GM11168 (cell line): ENCODE measurements around the gene ASXL2.

Source experiments
- in situ Hi-C: fragments of 300-500 bp; cut with MboI; formaldehyde crosslinking; loops from one replicate; pipeline ENCODE4 v1.12.0; 2022; ENCODE audit warnings: low sequenced_read_pairs; ENCODE audit not compliant: unreplicated experiment

Gene ASXL2

DNA sequence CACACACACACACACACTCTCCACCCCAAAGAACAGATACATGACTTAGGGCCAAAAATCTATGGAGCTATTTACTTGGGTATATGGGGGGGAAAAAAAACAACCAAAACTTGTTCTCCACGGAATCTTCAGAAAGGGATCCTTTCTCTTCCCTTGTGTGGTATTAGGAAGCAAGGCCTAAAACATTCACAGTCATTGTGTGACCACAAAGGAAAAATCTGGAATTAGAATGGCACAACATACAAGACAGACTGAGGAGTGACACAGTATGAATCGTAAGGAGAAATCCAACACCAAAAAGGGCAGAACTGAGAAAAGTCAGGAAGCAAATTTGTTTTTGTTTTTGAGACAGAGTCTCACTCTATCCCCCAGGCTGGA, 70.3 kb downstream of the ASXL2 start:
- in situ Hi-C loops = no loop called here

DNA sequence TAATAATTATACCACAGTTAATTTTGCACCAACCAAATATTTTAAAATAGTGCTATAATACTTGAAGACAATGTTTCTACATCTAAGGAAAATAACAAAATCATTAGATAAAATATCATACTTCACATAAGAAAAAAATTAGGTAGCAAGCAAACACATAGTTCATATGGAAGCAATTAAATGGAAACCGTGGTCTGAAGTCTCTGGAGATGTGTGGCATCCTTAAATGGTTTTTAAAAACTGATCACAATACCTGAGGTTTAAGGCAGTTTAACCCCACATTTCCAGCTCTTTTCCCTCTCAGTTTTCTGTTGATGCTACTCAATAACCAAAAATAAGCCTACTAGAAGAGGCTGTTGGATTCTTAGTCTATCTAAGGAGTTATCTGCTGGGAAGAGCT, 71.3 kb downstream of the ASXL2 start:
- in situ Hi-C loops = no loop called here

DNA sequence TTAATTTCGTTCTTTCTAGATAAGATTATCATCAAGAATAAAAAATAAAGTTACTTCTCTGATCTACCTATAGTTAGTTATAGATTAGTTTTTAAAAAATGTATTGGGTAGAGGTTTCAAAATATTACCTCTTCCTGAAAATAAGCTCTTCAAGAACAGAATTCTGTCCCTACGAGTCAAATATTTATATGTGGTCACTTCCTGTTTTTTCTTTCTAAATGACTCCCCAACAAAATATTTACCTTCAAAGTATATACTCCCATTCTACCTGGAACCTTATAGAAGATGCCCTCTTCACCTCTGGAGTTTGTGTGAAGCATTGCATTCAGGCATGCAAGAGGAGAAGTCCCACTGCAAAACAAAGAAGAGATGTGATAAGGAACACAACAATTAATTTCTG, 72.3 kb downstream of the ASXL2 start:
- in situ Hi-C loops = no loop called here

DNA sequence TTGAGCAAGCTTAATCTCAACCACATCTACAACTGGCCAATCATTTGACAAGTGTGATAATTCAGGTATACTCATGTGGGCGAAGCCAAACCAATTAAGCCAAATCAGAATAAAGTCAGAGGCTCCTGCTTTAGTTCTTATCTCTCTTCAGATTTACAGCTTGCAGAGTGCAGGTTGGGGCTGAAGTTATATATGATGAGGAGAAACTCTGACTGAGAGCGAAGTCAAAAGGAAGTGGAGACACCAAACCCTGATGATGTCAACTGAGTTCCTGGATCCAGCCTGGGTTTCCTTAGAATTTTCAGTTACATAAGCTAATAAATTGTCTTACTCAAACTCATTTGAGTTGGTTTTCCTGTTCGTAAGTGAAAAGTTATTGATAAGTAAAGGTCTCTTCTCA, 73.9 kb downstream of the ASXL2 start:
- in situ Hi-C loops = no loop called here

DNA sequence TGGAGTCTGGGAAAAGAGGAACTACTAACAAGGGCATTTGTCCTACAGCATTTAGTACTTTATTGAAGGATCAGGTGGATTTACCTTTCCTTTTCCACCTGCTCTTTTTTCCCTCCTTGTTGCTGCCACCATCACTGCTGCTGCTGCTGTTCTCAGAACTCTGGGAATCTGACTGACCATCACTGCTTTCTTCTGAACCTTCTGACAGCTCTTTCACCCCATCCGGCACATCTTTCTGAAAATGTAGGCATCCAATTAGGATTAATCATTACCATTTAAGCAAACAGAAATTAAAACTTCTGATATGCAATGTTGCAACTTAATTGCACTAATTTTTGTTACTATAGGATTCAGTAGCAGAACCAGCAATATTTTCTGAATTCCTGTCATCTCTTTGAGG, 79.0 kb downstream of the ASXL2 start:
- in situ Hi-C loops = no loop called here

DNA sequence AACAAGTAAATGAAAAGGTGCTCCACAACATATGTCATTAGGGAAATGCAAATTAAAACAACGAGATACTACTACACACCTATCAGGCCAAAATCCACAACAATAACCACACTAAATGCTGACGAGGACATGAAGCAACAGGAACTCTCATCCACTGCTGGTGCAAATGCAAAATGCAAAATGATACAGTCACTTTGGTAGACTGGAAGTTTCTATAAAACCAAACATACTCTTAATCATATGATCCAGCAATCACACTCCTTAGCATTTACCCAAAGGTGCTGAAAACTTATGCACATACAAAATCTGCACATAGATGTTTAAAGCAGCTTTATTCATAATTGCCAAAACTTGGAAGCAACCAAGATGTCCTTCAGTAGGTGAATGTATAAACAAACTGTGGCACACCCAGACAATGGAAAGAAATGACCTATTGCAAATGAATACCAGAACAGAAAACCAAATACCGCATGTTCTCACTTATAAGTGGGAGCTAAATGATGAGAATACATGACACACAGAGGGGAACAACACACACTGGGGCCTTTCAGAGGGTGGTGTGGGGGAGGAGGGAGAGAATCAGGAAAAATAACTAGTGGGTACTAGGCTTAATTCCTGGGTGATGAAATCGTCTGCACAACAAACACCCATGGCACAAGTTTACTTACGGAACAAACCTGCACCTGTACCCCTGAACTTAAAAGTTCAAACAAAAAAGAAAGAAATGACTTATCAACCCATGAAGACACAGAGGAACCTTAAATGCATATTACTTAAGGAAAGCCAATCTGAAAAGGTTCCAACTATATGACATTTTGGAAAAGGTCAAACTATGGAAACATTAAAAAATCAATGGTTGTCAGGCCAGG, 80.4 kb downstream of the ASXL2 start:
- in situ Hi-C loops = no loop called here

DNA sequence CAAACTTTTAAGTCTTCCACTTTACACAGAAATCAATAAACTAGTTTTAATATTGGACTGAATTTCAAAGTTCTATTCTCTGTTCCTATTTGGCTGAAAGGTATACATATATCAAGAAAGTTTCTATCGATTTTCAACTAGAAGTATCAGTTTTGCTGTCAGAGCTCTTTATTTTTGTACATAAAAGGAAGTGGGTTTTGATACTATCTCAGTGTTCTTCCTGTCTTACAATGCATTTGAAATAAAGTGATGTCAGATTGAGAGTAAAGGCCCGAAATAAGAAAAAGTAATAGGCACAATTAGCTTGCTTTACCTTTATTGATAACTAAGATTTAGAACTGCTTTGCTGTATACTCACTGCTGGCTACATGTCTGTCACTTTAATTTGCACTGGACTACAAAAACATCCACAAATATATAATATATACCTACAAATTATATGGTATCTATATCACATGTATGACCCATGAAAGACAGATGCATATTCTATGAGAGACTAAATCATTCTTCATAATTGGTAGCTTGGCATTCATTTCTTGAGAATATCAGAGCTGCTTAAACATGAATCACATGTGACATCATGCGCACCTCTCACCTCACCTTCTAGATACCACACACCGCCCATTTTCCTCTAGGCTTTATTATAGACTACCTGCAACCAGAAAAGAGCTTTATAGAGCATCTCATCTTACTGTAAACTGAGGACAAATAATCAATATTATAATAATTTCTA, 83.6 kb downstream of the ASXL2 start:
- in situ Hi-C loops = no loop called here

DNA sequence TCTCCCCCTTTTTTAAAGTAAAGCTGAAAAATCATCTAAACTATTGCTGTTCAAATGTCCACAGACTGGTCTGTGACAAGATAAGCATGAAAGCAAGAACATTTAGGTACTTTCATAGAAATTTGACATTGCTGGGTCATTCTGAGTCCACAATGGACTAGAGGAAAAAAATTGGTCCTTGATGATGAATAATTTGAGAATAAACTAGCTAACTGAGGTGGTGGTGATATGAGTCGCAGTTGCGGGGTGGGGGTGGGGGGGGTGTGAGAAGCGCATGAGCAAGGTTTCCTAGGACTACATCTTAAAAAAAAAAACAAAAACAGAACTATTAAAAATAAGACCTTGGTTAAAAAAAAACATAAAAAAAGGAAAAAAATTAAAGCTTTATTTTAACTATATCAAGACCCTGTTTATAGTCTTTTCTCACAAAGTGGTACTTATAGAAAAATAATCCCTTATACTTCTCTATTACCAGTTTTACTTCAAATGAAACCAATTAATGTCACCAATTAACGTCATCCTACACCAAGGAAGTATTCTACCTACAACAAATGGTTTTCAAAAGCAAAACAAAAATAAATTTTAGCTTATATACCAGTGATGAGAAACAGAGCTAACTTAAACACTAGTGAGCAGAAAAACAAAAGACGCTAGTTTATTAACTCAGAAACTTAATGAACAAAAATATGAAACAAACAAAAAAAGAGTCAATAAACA, 88.1 kb downstream of the ASXL2 start:
- in situ Hi-C loops = no loop called here

DNA sequence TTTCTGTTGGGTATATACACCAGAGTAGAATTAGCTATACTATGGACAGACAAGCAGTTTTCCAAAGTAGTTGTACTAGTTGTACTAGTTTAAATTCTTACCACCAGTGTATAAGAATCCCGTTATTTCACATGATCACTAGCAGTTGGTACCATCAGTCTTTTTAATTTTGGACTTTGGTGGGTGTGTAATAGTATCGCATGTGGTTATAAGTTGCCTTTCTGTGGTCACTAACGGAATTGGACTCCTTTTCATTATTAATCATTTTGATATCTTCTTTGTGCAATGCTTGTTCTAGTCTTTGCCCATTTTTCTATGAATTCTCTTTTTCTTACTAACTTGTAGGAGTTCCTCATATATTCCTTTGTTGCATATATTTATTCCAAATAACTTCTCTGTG, 89.8 kb downstream of the ASXL2 start:
- in situ Hi-C loops = no loop called here

DNA sequence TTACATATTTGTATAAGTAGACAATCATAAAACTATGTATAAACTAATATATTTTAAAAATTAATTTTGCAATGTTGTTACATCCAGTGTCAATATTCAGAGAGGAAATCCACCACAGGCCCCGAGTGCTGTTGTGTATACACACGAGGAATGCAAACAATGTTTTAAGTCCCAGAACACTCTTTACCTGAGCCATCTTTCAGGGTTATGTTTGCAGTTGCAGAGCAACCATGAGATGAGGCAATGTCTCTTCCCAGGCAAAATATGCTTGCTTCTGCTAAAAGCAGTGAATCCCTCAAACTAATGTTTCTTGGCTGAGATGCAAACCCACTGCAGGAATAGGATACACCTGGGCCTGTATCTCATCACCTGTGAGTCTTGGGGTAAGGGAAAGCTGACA, 91.3 kb downstream of the ASXL2 start:
- in situ Hi-C loops = no loop called here

DNA sequence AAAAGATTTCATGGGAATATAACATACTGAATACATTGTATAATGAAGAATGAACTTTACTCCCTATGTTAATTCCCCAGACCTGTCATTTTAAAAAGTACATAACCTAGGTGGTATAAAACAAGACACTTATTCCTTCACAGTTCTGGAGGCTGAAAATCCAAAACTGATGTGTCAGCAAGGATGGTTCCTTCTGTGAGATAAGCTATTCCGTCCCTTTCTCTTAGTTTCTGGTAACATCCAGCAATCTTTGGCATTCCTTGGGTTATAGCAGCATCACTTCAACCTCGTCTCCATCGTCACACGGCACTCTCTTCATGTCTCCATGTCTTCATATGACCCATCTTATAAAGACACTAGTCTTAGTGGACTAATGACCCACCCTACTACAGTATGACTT, 93.9 kb downstream of the ASXL2 start:
- in situ Hi-C loops = no loop called here

DNA sequence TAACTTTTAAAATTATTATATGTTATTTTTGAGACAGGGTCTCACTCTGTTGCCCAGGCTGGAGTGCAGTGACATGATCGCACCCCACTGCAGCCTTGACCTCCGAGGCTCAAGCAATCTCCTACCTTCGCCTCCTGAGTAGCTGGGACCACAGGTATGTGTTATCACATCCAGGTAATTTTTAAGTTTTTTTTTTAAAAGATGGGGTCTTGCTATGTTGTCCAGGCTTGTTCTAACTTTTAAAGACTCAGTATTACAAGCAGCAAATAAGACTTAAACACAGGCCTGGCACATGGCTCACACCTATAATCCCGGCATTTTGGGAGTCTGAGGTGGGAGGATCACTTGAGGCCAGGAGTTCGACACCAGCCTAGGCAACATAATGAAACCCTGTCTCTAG, 101.2 kb downstream of the ASXL2 start:
- in situ Hi-C loops = no loop called here

DNA sequence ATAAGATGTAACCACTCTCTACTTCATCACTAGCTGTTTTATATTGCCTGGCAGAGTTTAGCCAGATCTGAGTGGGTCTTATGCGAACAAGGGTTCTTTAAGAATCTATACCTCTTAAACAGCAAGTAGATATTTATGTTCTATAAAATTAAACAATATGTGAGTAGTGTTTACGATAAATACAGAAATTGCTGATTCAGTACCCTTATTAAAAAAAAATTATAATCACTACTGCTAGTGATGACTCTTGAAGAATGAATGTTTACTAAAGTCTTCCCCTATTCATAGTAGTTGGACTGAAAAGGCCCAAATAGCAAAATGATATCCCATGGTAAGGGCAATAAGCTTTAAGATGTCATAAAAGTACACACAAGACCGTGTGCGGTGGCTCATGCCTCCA, 106.2 kb downstream of the ASXL2 start:
- in situ Hi-C loops = no loop called here

DNA sequence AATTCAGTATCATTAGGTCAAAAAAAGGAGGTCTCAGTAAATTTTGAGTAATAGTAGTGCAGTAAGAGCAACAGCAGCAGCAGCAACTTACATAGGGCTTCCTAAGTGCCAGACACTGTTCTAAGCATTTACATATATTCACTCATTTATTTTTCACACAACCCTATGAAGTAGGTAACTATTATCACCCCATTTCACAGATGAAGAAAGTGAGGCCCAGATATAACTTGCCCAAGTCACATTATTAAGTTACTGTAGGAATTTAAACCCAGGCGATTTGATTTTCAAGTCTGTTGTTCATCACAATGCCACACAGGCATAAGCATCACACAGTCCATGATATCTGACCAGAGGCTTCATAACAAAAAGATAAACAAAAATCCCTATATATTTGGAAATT, 114.7 kb downstream of the ASXL2 start:
- in situ Hi-C loops = no loop called here

DNA sequence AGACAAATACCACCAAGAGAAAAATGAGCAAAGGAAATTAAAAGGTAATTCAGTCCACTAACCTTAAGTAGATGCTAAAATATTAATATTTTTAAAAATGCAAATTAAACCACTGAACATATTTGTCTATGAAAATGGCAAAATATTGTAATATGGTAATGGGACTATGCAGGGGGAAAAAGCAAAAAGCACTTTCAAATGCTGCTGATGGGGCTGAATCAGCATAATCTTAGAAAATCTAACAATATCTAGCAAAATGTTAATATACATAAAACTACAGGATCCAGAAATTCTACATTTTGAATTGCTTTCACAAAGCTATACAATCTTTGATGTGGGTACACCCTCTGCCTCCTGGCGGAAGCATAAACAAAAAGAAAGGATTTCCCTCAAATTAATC, 118.0 kb downstream of the ASXL2 start:
- in situ Hi-C loops = no loop called here

DNA sequence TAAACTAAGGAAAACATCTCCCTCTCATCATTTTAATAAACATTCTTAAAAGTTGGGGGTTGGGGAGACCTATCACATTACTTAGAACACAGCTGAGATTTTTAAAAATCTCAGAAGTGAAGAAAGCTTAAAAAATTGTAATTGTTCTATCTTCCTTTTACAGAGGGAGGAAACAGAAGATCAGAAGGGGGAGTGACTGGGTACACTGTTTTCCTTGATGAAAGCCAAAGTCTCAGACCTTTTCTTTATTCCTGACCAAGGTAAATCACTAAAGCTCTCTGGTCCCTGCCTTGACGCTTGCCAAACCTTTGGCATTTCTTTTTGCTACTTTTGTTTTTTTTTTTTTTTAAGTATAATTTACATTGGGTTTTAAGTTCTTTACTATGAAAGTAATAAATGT, 119.9 kb downstream of the ASXL2 start:
- in situ Hi-C loops = no loop called here

DNA sequence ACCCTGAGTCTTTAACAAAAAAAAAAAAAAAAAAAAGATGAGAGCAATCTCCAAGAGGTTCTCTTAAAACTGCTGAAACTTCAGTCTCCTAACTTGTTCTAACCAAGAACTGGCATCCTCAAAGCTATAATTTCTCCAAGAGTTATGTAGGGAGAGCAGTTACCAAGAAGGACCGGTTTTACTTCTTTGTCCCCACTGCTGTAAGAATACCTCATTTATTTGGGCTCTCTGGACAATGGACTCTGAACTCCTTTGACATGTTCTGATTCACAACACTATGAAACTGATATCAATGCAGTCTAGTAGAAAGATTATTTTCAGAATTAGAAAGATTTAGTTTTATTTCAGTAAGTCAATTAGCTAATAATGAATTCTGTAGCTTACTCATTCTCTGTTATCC, 120.4 kb downstream of the ASXL2 start:
- in situ Hi-C loops = no loop called here

DNA sequence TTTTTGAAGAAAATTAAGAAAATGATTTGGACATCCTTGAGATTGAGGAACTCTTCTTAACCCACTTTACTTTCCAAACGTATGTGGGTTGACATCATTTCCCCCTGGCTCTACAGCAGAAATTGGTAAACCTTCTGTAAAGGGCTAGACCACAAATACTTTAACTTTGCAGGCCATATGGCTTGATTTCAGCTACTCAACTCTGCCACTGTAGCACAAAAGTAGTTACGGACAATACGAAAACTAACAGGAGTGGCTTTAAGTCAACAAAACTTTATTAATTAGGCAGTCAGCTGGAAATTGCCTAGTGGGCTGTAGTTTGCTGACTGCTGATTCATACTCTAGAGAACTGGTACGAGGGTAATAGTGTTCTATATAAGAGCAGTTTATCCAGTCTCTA, 121.8 kb downstream of the ASXL2 start:
- in situ Hi-C loops = no loop called here

DNA sequence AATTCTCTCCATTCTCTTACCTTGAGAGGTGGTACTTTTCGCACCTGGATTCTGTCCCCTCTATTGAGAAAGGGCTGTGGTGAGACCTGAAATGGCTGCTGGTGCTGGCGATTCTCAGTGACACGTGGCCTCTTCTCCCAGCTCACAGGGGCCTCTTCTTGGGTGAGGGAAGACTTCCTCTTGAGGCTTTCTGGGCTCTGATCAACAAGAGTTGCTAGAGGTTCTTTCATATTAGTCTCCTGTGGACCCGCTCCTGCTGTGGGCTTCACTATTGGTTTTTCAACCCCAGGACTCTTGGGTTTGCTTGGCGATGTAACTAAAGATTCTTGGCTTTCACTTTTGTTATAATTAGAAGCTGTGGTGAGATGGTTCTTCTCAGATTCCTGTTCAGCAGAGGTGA, 128.6 kb downstream of the ASXL2 start:
- in situ Hi-C loops = no loop called here

DNA sequence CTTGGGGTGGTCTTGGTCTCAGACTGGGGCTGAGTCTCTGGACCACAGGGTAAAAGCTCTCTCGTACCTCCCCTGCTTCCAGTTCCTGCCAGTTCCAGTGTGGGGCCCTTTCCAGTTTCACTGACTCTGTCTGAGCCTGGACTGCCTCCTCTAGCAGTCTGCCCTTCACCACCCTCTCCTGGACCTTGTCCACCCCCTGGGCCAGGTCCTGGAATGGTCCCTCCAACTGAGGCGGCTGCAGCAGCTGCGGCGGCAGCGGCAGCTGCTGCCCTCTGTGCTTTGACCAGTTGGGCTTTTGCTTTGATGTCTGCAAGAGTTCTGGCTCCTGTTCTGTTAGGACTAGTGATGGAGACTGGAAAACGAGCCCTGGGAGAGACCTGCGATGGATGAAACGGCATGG, 134.2 kb downstream of the ASXL2 start:
- in situ Hi-C loops = no loop called here

DNA sequence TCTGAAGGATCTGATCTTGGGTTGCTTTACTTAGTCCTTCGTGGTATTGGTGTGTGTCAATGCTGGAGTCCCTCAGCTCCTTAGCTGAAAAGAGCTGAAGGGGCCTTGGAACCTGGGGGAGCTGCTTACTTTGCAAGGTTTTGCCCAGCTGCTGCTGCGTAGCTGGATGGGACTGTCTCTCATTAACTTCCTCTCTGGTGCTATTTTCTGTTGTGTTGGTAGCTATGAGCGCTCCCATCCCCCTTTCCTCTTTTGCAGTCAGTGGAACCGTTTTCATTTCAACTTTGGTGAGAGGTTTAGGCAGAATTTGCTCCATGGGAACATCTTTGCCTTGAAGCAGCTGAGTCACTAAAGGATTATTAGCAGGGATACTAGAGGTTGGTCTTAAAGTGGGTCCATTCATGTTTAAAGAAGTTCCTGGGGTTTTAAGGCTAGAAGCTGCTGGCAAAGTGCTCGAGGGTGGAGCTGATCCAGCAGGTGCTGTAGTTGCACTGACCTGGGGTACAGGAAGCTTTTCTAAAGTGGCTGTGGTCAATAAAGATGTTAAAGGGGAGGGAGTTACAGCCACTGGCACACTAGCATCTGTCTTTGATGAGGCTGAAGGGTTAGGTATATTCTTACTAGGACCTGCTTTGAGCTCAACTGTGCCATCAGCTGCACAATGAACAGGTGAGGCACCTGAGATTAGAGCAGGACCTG, 135.0 kb downstream of the ASXL2 start:
- in situ Hi-C loops = no loop called here
